HG03571 (cell line): ENCODE data around the gene CMC1.
A peak's percentile ranks its signal among the peaks of the same experiment; 100 is the strongest.
"Not testable (repeated sequence)": the region's sequence is repeated elsewhere in the genome, so short reads cannot be mapped to it uniquely, and the experiment has no call there.

ENCODE experiments used
- ATAC-seq: cut with Tn5 transposase; IDR thresholded peaks from one replicate; pipeline ENCODE4 v1.9.1; 2021; ENCODE audit not compliant: unreplicated experiment

Gene CMC1, protein sequence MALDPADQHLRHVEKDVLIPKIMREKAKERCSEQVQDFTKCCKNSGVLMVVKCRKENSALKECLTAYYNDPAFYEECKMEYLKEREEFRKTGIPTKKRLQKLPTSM

DNA sequence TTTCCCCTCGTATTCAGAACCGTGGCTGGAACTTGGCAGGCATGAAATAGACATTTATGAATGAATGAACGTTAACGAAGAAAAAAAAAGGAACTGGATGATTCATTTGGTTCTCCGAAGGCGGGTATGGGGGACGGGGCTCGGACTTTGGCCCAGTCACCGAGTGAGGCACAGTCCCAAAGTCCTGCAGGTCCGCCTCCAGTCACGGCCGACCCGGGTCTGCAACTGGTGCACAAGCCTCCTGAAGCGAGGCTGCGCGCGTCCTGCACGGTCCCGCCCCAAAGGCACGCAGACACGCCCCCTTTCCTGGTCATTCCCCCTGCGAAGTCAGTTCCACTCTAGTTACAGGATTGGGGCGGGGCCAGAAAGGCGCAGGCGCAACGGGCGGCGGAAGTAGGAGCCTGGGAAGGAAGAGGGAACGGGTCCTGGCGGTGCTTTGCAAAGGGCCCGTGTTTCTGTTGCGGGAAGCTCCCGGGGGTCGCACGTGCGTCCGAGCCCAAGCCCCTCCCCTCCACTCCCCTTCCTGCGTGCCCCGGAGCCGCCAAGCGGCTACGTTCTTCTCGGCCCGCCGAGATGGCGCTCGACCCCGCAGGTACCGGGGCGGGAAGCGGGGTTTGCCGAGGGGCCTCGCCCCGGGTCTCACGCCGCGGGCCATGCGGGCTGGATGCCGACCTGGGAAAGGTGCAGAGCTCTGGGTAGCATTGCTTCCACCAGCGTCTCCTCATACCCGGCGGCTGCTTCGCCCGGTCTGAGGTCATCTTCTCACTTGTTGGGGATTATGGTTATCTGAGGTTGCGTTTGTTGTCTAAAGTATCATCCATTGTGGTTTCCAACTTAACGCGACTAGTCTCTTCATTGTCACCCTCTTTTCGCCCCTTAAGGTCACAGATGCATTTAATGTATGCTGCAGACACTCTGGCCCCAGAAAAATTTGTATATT lies at the start of gene CMC1:
Gene CMC1 (plus strand): TSS at position 399 of the 940 bp plus-strand sequence. CDS start 175 bp downstream, at position 574.
- peak; percentile 98 for ATAC-seq

DNA sequence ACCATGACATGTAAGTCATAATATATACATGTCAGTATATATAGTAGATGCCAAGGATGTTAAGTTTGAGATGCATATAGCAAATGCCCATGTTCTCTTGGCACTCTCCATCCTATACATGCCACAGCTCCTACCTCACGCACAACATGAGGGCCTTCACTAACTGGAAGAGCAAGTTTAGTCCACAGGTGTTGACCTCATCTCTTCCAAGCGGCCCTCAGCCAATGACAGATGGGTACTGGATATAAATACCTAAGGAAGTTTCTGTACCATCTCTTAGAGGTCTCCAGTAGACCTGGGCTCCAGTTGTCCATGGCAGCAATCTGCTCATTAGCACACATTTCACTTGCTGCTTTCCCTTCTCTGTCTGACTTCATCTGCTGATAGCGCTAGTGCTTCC lies 43.3 kb upstream of the CMC1 start:
- ATAC-seq, result no peak

DNA sequence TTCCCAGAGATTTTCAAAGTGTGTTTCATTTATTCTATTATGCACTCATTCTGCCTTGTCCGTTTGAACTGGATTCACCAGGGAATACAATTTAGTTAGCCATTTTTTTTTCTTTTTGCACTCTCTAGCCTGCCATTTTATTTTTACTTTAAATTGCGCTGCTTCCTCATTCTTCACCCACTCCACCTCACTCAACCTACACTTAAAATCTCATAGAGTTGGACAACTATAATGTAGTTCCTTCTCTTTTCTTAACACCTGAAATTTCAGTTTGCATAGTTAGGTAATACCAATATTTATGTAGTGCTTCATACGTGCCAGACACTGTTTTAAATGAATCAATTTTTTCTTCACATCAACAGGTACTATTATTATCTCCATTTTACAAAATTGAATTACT lies 42.4 kb upstream of the CMC1 start:
- no peak for ATAC-seq

DNA sequence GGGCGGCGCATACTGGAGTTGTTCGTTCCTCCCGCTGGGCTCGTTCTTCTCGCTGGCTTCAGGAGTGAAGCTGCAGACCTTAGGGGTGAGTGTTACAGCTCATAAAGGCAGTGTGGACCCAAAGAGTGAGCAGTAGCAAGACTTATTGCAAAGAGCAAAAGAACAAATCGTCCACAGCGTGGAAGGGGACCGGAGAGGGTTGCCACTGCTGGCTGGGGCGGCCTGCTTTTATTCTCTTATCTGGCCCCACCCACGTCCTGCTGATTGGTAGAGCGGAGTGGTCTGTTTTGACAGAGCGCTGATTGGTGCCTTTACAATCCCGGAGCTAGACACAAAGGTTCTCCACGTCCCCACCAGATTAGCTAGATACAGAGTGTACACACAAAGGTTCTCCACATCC lies 41.8 kb upstream of the CMC1 start:
- ATAC-seq, result not testable (repeated sequence)

DNA sequence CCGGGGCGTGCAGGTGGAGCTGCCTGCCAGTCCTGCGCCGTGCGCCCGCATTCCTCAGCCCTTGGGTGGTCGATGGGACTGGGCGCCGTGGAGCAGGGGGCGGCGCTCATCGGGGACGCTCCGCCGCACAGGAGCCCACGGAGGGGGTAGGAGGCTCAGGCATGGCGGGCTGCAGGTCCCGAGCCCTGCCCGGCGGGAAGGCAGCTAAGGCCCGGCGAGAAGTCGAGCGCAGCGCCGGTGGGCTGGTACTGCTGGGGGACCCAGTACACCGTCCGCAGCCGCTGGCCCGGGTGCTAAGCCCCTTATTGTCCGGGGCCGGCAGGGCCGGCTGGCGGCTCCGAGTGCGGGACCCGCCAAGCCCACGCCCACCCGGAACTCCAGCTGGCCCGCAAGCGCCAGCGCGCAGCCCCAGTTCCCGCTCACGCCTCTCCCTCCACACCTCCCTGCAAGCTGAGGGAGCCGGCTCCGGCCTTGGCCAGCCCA lies 41.0 kb upstream of the CMC1 start:
- ATAC-seq, result not testable (repeated sequence)

DNA sequence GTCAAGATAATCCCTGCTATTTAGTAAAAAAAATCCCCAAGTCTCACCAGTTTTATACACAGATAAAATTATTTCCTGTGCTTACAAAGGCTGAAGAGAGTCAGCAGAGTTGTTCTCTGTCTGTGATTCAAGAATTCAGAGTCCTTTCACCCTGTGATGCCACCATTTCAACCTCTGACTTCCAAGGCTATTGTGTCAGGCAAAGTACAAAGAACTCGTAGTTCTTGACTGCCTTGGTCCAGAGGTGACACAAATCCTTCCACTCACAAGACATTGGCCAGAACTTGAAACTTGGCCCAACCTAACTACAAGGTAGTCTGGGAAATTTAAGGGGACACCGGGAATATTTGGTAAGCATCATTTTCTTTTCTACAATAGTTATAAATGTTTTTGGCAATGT lies 34.9 kb upstream of the CMC1 start:
- ATAC-seq, result no peak

DNA sequence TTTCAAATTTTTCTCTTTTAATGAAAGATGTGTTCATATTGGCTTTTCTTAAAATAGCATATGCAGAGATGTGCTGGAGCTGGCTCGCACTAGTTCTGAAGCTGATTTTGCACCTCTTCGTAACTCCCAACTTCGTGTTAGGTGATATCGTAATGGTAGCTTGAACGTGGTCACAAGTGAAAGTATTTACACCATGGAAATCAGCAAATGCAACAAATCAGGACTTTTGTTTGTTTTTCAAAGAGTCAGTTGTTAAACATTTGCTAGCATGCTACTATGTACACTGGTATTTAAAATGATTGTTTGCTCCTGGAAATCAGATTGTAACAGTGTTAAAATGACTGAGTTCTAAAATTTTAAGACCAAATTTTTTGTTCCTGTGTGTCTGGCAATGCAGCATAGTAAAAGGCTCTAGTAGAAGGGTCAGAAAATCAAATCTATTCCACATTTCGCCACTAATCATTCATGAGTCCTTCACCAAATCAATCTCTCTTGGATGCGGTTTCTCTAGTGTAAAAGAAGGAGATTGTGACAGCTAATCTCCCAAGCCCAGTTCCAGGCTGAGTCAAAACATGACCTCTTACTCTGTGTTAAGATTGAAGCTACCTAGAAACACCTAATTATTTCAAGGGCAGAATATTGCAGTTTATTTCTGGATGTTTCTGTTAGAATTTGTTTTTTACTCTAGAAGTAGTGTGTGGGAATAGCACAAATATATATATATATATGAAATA lies 34.3 kb upstream of the CMC1 start:
- no peak for ATAC-seq

DNA sequence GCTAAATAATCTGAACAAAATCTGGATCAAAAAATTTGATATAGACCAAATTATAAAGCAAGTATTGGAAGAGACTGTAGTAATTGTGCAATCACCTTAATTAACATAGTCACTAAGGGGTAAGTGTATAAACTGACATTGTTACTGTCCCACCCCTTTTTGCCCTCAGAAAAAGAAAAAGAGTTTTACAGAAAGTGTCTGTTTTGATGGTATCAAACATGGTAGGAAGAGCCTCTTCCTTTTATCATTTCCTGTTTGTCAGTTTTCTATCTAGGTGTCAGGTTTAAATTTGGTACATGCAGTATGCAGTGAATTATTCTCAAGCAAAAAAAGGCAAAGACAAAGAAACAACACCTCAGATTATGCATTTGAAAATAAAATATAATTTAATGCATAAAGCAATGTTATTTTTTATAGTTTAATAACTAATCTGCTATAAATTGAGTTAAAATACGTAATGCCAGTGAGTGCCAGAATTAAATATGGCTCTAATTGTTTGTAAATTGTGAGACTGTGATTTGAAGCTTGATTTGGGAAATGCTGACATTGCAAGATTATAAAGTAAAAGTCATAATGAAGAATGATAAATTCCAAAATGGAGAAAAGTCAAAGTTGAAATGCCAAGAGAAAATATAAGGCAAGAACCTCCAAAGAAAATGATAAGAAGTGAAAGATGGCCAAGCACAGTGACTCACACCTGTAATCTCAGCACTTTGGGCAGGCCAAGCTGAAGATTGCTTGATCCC lies 30.3 kb upstream of the CMC1 start:
- ATAC-seq, result no peak

DNA sequence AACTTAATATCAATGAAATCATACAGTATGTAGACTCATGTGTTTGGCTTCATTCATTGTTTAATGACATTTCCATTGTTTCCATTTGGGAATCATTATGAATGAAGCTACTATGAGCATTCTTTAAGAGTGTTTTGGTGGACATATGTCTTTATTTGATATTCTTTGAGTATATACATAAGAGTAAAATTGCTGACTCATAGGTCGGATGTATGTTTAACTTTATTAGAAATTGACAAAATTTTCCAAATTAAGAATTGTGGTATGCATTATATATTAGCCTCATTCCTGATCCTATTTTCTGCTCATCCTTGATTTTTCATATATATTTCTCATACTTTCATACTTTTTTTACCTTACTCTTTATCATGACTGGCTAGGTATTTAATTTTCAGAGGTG lies 28.7 kb upstream of the CMC1 start:
- no peak for ATAC-seq

DNA sequence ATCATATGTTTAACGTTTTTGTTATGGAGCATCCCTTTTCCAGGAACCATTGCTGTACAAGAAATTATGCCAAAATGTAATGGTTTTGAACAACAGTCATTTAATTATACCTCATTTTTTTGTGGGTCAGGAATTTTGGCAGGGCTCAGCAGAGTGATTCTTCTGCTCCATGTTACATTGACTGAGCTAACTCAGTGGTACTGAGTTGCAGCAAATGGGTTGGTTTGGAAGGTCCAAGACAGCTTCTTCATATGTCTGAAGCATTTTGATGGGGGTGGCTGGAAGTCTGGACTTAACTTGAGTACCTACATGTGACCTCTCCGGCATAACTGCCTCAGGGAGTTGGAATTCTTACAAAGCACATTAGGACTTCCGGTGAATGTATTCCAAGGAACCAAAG lies 26.0 kb upstream of the CMC1 start:
- ATAC-seq, result no peak

DNA sequence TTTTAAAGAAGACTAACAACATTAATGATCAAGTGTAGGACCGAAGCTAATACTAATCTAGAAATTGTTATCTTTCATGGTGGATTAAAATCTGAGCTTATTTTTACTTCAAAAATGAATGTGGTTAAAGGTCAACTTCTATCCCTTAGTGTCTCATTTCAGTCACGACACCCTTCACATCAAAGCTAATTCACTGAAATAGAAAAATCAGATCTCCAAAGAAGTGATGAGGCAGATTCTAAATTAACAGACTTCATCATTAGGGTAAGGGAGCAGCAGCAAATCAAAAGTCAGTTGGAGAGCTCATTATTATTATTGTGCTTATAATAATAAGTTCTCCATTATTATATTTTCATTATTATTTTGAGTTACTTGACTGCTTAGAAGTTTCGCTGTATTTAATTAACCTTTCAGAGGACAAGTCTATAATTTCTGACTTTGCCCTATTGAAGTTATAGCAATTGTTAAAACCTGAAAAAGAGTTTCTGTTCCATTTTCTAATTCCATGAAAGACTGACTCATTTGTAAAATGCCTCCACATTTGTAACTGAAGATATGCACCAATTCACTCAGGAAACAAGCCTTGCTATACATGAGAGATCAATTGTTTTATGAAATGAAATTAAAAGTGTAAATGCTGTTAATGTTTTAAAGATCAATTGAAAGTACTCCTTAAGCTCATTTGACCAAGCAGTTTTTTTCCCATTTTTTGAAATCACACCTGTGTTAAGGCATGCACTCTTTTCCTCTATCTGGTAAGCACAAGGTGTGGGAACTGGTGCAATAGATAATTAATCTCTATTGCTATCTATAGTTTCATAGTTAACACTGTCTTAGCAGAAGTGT lies 23.1 kb upstream of the CMC1 start:
- no peak for ATAC-seq

DNA sequence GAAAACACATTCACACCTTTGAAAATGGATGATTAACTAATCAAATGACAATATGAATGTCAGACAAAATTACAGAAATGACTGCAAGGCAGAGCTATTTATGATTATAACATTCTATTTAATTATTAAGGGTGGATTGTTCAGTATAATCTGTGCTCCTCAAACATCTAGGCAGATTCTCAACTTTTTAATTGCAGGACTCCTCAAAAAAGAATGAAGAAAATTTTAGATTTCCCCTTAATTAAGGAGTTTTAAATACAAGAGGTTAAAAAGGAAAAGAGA lies 22.6 kb upstream of the CMC1 start:
- no peak for ATAC-seq

DNA sequence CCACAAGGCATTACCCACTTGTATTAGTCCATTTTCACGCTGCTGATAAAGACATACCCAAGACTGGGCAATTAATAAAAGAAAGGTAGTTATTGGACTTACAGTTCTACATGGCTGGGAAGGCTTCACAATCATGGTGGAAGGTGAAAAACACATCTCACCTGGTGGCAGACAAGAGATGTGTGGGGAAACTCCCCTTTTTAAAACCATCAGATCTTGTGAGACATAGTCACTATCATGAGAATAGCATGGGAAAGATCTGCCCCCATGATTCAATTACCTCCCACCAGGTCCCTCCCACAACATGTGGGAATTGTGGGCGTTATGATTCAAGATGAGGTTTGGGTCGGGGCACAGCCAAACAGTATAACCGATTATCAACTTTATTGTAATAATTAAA lies 17.0 kb upstream of the CMC1 start:
- ATAC-seq, result no peak

DNA sequence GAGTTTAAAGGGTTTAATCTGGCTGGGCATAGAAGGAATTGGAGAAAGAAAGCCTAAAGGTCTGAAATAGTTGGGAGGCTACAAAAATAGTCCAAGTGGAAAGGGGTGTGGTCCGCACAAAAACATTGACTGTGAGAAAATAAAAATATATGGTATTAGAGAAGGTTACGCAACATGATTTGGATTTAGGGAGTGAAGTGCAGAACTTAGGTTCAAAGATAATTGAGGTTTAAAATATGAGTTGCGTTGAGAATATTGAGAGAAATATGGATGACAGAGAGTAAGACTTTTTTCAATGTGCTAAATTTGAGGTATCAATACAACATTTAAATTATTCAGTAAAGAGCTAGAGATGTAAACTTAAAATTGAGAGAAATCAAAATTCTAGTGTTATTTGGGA lies 15.4 kb upstream of the CMC1 start:
- no peak for ATAC-seq

DNA sequence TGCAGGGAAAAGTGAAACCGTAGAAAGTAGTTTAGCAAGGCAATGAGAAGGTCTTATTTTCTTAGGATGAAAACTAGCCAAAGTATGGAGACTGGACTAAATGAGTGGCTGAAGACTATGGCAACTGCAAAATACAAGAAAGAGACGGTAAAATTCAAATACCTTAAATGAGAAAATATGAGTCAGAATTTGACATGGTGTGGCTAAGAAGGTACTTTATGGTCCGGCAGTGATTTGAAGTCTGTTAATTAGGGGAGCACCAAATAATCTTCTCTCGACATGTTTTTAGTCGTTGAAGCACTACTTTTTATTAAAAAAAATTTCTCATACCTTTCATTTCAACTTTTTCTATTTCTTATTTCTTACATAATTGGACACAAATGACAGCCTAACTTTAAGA lies 12.8 kb upstream of the CMC1 start:
- no peak for ATAC-seq

DNA sequence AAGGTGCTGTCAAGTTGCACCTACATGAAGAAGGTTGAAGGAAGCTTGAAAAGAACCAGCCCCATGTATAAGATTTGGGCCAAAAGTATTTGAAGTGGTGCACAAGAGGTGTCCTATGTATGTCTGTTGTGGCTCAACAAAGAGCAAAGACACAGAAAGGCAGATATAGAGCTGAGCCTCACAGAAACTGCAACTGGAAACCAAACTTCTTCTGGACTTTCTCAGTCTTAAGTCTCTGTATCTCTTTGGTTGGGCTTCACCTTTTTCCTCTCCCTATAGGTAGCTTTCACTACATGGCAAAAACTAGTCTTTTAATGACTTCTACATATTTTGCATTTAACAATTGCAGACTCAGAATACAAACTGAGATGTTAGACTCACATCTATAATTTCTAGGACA lies 8.8 kb upstream of the CMC1 start:
- ATAC-seq, result no peak

DNA sequence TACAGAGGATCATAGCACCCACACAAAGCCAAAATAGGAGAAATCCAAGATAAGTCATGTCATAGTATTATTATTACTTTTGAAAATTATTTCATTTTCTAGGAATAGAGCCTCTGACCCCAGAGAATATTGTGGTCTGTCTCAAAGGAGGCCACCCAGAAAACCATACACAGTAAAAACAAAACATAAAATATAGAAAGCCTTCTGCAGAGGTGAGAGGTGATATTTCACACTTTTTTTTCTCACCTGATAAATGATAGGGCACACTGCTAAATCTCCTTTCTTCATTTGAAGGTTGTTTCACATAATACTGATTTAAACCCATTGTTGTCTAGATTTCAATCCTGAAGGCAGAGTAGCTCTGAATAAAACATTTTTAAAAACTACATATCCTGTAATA lies 7.0 kb upstream of the CMC1 start:
- ATAC-seq, result no peak

DNA sequence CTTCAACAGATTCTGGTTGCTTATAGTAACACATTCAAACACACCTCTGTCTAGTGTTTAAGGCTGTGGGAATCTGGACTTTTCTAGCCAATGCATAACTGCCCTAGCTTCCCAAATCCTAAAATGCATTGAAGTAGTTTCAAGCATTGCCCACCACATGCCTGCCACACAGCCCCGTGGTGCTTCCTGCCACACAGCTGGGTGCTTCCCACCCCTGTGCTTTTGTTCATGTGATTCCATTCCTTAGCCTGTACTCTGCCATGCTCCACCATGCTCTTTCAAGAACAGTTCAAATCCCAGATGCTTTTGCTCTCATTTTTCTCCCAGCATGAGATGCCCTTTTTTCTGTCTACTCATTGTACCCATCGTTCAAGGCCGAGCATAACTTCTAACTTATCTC lies 2.3 kb upstream of the CMC1 start:
- ATAC-seq, result no peak

DNA sequence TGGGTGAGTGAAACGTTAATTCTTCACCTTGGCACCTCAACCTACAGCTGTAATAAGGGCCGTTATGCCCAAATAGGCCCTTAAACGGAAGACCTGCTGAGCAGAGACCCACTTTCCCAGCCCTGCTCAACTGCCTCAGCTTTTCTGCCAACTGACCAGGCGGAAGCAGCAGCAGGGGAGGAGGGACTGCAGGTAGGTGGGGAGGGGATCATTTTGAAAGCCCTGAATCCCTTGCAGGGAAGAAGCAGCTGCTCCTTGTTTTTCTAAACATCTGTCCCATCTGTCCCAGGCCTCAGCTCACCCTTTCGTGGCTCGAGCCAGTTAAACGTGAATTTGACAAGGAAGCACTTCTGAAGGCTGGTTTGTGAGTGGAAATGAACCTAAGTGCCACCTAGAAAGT lies 978 bp upstream of the CMC1 start:
- no peak for ATAC-seq

DNA sequence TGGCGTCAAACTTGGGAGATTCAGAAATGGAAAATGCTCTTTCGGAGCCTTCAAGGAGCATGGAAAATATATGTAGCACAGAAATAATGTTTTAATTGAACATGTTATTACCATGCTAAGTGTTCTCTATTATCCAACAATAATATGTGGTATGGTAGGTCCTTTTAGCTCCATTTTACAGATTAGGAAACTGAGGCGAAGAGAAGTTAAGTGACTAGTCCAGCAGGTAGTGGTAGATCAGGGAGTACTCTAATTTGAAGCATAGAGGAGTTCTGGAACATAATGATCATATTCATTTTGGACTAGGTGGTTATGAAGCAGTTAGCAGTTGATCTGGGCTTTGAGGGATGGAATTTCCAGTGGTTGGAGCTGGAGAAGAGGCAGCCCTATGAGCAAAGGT lies 1.1 kb downstream of the CMC1 start:
- ATAC-seq, result no peak
